Right lobe of liver (tissue), 6 donors: ENCODE measurements around the gene DSP. TPM values are rescaled to one million over a fixed set of nuclear protein-coding genes. Genes with fewer than 3 reads are reported as not detected.

Source experiments
- ATAC-seq, 4 donors: fragments of 200-7000 bp; cut with Tn5 transposase; one replicate each; pipeline ENCODE4 v1.9.1; 2020; ENCODE audit warnings: mild to moderate bottlenecking in 4 of 4, moderate library complexity in 4 of 4
- DNase-seq, 3 donors: peaks; one replicate each; pipeline ENCODE4 v3.0.0-alpha.2; 2020
- H3K27ac ChIP-seq, 3 donors: fragments of 200-600 bp; one replicate each; pipeline ENCODE4 v1.8.0; 2022
- H3K27me3 ChIP-seq, 2 donors: fragments of 200-600 bp; one replicate each; pipeline ENCODE4 v1.8.0; 2022
- H3K36me3 ChIP-seq, 4 donors: fragments of 200-600 bp; sonication (generic) in 1 of 4; one replicate each; pipeline versions ENCODE4 v1.5.1 to v1.8.0; 2017 to 2022; ENCODE audit warnings: control low read depth in 1 of 4
- H3K4me1 ChIP-seq, 4 donors: fragments of 200-600 bp; sonication (generic) in 1 of 4; one replicate each; pipeline versions ENCODE4 v1.5.1 to v1.8.0; 2017 to 2022; ENCODE audit warnings: control low read depth in 1 of 4
- H3K4me3 ChIP-seq, 3 donors: fragments of 200-600 bp; one replicate each; pipeline ENCODE4 v1.8.0; 2022
- H3K9me3 ChIP-seq, 4 donors: fragments of 200-600 bp; sonication (generic) in 1 of 4; one replicate each; pipeline versions ENCODE4 v1.5.1 to v1.8.0; 2017 to 2022; ENCODE audit warnings: control low read depth in 1 of 4
- POLR2A ChIP-seq: fragments of 450-650 bp; IDR thresholded peaks from one replicate; pipeline ENCODE4 v1.6.1; 2017; ENCODE audit warnings: antibody characterized with exemption, mild to moderate bottlenecking
- WGBS: methylation state at CpG from one replicate; pipeline ENCODE4 v1.1.6; 2018; ENCODE audit warnings: low coverage, low lambda C conversion rate; ENCODE audit not compliant: insufficient coverage; ENCODE audit errors: missing lambda C conversion rate; 5-methylcytosine and 5-hydroxymethylcytosine counted together
- intact Hi-C, 2 donors: fragments of 100-400 bp; cut with DNase I; formaldehyde crosslinking; loops; one replicate each; pipeline versions ENCODE4 v1.11.2 to v1.14.1; 2022
- total RNA-seq, 6 experiments: library from RNA; depleted of rRNA in 2 of 6; stranded (reverse); fragments of >200 nt in 2 of 6; fragmentation: NEBNext Ultra II Directional in 3 of 6; extraction: Animal tissue kit (Norgen Biotek cat#: 25700) in 3 of 6; gene quantifications; one replicate each; pipeline versions ENCODE4 v1.1.0 to v1.2.4, GENCODE V29; 2016 to 2023
- TF ChIP-seq, protein P1 (sequence below), 4 donors: fragments of 200-600 bp in 3 of 4; fragments of 450-650 bp in 1 of 4; IDR thresholded peaks; one replicate each; pipeline versions ENCODE4 v1.5.1 to v1.8.0; 2016 to 2022; ENCODE audit warnings: antibody characterized with exemption in 4 of 4, mild to moderate bottlenecking in 2 of 4
- donor health status: DM: no; HTN: yes; CAD: no.
- donor health status: DM: no; HTN: no; CAD: no.
- donor health status: DM: no; HTN: no; CAD: no.
- donor health status: DM: no; HTN: yes; CAD: no.
- donor health status: DM: no; HTN: yes; CAD: no.

DSP gene
- total RNA-seq, 6 experiments from 2014 or later: 64.6 to 94.2 (median 82.1) TPM

- H3K36me3 ChIP-seq: no peaks in the 10 kb centered on the region
These were observed 12.3 kb upstream of the DSP start for GRCh38 chr6:7529141-7529540.

DNA sequence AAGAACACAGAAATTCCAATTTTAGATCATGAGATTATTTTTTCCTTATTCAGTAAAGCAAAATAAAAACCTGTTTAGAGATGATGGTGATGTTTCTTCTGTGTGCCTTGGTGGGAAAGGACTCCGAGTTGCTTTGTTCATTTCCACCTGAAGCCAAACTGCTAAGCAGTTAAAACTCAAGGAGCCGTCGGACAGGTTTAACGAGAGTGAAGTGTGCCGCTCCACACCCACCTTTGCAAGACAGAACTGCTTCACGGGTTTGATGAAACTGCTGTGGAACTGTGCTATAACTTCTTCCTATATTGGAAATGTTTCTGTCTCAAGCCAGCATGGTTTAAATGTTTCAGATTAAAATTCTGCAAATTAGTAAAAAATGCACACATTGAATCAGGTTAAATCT, 9.2 kb upstream of the DSP start:
- intact Hi-C loops: no loop called here
- no peaks in the 10 kb centered on the region for H3K9me3 ChIP-seq
- H3K27ac ChIP-seq: no peak overlapping the region
- 60% methylated on average over 6 of the region's 6 CpGs for WGBS
- H3K36me3 ChIP-seq: no peaks in the 10 kb centered on the region
- ATAC-seq (no peak), DNase-seq (no peak)
- H3K4me1 ChIP-seq: no peaks in the 10 kb centered on the region
- no peak overlapping the region for H3K4me3 ChIP-seq
- TF ChIP-seq, protein P1, sequence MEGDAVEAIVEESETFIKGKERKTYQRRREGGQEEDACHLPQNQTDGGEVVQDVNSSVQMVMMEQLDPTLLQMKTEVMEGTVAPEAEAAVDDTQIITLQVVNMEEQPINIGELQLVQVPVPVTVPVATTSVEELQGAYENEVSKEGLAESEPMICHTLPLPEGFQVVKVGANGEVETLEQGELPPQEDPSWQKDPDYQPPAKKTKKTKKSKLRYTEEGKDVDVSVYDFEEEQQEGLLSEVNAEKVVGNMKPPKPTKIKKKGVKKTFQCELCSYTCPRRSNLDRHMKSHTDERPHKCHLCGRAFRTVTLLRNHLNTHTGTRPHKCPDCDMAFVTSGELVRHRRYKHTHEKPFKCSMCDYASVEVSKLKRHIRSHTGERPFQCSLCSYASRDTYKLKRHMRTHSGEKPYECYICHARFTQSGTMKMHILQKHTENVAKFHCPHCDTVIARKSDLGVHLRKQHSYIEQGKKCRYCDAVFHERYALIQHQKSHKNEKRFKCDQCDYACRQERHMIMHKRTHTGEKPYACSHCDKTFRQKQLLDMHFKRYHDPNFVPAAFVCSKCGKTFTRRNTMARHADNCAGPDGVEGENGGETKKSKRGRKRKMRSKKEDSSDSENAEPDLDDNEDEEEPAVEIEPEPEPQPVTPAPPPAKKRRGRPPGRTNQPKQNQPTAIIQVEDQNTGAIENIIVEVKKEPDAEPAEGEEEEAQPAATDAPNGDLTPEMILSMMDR (IDR thresholded peaks at IDR 0.05): no peak
- no peak for TF ChIP-seq POLR2A
- no peaks in the 10 kb centered on the region for H3K27me3 ChIP-seq

More at GRCh38 chr6:7529141-7529540, 12.3 kb upstream of the DSP start:
- Histone ChIP-seq H3K27ac (no peak overlapping the region), H3K4me3 (no peak overlapping the region), H3K4me1 (no peaks in the 10 kb centered on the region), H3K27me3 (no peaks in the 10 kb centered on the region), H3K9me3 (no peaks in the 10 kb centered on the region)
- 38% methylated on average over 5 of the region's 6 CpGs for WGBS
- ATAC-seq: no peak
- no peak for DNase-seq
- TF ChIP-seq, protein P1 (IDR thresholded peaks at IDR 0.05): no peak
- no peak for TF ChIP-seq POLR2A
- intact Hi-C loops: no loop called here

DNA sequence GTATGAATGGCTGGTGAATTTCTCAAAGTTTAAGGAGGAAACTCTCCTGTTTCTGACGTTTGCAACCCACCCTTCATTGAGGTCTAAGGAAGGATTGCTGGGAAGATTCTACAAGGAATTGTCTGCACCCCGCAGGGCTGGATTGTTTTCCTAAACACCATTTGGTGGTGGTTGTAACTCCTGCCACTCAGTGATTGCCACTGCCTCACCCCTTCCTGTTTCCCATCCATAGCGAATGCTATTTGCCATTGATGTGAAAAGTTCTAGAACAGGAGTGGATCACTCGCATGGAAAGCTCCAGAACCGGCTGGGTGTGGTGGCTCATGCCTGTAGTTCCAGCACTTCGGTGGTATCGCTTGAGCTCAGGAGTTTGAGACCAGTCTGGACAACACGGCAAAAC, 8.7 kb upstream of the DSP start:
- Histone ChIP-seq H3K27ac (no peak overlapping the region), H3K27me3 (no peaks in the 10 kb centered on the region), H3K4me1 (peaks cover 0 to 3% (median 0%) of the 10 kb centered on the region in 4 donors), H3K9me3 (no peaks in the 10 kb centered on the region), H3K36me3 (no peaks in the 10 kb centered on the region), H3K4me3 (no peak overlapping the region)
- 65% methylated on average over 7 of the region's 8 CpGs for WGBS
- TF ChIP-seq, protein P1 (IDR thresholded peaks at IDR 0.05): no peak
- no peak for TF ChIP-seq POLR2A
- no peak for ATAC-seq
- DNase-seq: no peak
- intact Hi-C loops: no loop called here

- DNase-seq: no peak
- Histone ChIP-seq H3K9me3 (no peaks in the 10 kb centered on the region), H3K4me3 (no peak overlapping the region), H3K27ac (no peak overlapping the region), H3K36me3 (no peaks in the 10 kb centered on the region), H3K4me1 (peaks cover 0 to 5% (median 0%) of the 10 kb centered on the region in 4 donors), H3K27me3 (no peaks in the 10 kb centered on the region)
- TF ChIP-seq POLR2A: no peak
- TF ChIP-seq, protein P1 (IDR thresholded peaks at IDR 0.05): no peak
- no peak for ATAC-seq
- intact Hi-C loops: no loop called here
- WGBS: 93% methylated on average over 5 of the region's 5 CpGs
These were observed 7.3 kb upstream of the DSP start for GRCh38 chr6:7534192-7534591.

DNA sequence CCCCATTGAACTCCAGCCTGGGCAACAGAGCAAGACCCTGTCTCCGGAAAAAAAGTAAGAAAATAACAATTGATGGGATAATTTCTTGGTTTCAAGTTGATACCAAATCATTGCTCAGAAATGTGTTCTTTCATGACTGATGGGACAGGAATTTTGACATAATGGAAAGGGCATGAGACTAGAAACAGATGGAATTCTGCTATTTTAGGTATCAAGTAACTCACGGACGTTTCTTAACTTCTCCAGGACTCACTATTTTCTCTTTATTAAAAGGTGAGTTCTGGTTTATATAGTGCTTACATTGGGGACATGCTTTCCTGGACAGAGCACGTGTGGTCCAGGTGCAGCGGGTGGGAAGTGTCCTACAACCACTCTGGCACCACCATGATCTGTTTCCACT, 6.0 kb upstream of the DSP start:
- H3K4me3 ChIP-seq: no peak overlapping the region
- H3K4me1 ChIP-seq: peaks cover 0 to 5% (median 0%) of the 10 kb centered on the region in 4 donors
- WGBS: 79% methylated on average over 5 of the region's 5 CpGs
- H3K9me3 ChIP-seq: no peaks in the 10 kb centered on the region
- ATAC-seq: no peak
- intact Hi-C loops: no loop called here
- H3K27ac ChIP-seq: no peak overlapping the region
- H3K27me3 ChIP-seq: no peaks in the 10 kb centered on the region
- no peak for DNase-seq
- TF ChIP-seq, protein P1 (IDR thresholded peaks at IDR 0.05): no peak
- TF ChIP-seq POLR2A: no peak
- no peaks in the 10 kb centered on the region for H3K36me3 ChIP-seq
